ENCODE results near the gene SPPL2B. TPM values are rescaled to one million over a fixed set of nuclear protein-coding genes. Genes with fewer than 3 reads are reported as not detected.

SPPL2B gene
- total RNA-seq, 1 experiment from 2014 or later, result 56.0 TPM

DNA sequence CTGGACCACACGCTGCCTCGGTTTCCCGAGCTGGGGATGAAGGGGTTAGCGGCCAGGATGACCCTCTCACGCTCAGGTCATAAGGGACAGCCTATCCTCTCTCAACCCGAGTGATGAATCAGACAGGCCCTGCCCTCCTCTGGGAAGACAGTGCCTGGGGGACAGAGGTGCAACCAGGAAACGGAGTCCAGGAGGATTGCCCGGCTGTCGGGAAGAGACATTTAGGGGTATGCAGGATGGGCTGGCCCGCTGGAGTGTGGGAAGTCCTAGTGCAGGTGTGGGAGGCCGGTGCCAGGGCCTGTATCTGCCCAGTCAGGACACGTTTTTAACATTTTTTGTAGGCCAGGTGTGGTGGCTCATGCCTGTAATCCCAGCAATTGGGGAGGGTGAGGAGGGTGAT lies 8.4 kb upstream of the SPPL2B start:
- no peaks in the 10 kb centered on the region for H3K27me3 Mint-ChIP-seq (ENCODE audit: unreplicated experiment)
- CTCF ChIA-PET, result no interaction called here
- H3K36me3 Mint-ChIP-seq (ENCODE audit: insufficient read depth, unreplicated experiment), result peaks cover 14% of the 10 kb centered on the region
- no peaks in the 10 kb centered on the region for H3K4me1 Mint-ChIP-seq (ENCODE audit: low read depth, unreplicated experiment)
- intact Hi-C loops (cut with micrococcal nuclease; ENCODE audit: unreplicated experiment), result no loop called here
- no peak overlapping the region for H3K4me3 Mint-ChIP-seq (ENCODE audit: low read depth, unreplicated experiment)
- no TSS peak for BruUV-seq (replicated peaks)
- no peak overlapping the region for H3K27ac Mint-ChIP-seq (ENCODE audit: unreplicated experiment)
- no peaks in the 10 kb centered on the region for H3K9me3 Mint-ChIP-seq (ENCODE audit: low read depth, unreplicated experiment)
- TF ChIP-seq, protein P1, sequence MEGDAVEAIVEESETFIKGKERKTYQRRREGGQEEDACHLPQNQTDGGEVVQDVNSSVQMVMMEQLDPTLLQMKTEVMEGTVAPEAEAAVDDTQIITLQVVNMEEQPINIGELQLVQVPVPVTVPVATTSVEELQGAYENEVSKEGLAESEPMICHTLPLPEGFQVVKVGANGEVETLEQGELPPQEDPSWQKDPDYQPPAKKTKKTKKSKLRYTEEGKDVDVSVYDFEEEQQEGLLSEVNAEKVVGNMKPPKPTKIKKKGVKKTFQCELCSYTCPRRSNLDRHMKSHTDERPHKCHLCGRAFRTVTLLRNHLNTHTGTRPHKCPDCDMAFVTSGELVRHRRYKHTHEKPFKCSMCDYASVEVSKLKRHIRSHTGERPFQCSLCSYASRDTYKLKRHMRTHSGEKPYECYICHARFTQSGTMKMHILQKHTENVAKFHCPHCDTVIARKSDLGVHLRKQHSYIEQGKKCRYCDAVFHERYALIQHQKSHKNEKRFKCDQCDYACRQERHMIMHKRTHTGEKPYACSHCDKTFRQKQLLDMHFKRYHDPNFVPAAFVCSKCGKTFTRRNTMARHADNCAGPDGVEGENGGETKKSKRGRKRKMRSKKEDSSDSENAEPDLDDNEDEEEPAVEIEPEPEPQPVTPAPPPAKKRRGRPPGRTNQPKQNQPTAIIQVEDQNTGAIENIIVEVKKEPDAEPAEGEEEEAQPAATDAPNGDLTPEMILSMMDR (IDR thresholded peaks at IDR 0.05; ENCODE audit: unreplicated experiment), result no peak
- no peak for DNase-seq

DNA sequence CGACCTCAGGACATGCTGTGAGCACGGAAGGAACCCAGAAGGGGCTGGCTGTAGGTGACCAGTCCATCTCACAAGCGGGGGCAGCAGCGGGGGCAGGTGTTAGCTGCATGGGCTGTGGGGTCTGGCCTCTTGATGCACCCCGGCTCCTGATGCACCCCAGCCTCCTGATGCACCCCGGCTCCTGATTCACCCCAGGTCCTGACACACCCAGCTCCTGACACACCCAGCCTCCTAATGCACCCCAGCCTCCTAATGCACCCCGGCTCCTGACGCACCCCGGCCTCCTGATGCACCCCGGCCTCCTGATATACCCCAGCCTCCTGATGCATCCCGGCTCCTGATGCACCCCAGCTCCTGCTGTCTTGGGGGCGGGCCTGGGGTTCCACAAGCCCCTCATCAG lies 7.5 kb upstream of the SPPL2B start:
- intact Hi-C loops (cut with micrococcal nuclease; ENCODE audit: unreplicated experiment), result no loop called here
- H3K4me1 Mint-ChIP-seq (ENCODE audit: low read depth, unreplicated experiment), result no peaks in the 10 kb centered on the region
- TF ChIP-seq, protein P1 (IDR thresholded peaks at IDR 0.05; ENCODE audit: unreplicated experiment), result no peak
- H3K36me3 Mint-ChIP-seq (ENCODE audit: insufficient read depth, unreplicated experiment), result peaks cover 18% of the 10 kb centered on the region
- CTCF ChIA-PET, result no interaction called here
- no TSS peak for BruUV-seq (replicated peaks)
- no peak overlapping the region for H3K4me3 Mint-ChIP-seq (ENCODE audit: low read depth, unreplicated experiment)
- H3K9me3 Mint-ChIP-seq (ENCODE audit: low read depth, unreplicated experiment), result no peaks in the 10 kb centered on the region
- H3K27me3 Mint-ChIP-seq (ENCODE audit: unreplicated experiment), result no peaks in the 10 kb centered on the region
- no peak overlapping the region for H3K27ac Mint-ChIP-seq (ENCODE audit: unreplicated experiment)
- DNase-seq, result no peak

DNA sequence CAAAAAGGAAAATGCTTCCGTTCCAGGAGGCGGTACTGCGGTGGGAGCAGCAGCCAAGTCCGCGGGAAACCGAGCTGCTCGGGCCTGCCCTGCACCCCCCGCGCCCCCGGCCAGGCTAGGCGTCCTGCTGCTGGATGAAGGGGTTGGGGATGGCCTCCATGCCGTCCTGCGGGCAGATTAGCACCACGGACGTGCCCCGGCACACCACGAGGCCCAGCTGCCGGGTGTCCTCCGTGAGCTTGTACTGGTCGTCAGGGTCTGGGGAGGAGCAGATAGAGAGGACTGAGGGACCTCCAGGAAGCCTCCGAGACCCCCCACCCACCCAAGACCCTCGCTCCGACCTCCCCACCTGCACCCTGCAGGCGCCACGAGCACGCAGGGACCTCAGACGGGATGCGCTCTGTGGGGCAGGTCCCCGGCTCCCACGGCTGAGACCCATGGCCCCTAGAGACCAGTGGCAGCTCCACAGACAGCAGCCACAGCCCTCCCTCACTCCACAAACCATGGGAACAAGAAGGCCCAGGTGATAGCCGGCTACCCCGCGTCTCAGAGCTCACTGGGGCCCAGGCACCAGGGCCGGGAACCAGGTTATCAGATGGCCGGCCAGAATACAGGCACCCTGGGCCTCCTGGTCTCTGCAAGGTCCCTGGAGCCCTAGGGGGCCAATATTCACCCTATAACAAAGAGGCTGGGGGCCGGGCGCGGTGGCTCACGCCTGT lies 6.8 kb upstream of the SPPL2B start:
- no peak overlapping the region for H3K4me3 Mint-ChIP-seq (ENCODE audit: low read depth, unreplicated experiment)
- TF ChIP-seq, protein P1 (IDR thresholded peaks at IDR 0.05; ENCODE audit: unreplicated experiment), result no peak
- BruUV-seq (replicated peaks), result no TSS peak
- peaks cover 22% of the 10 kb centered on the region for H3K36me3 Mint-ChIP-seq (ENCODE audit: insufficient read depth, unreplicated experiment)
- CTCF ChIA-PET, result no interaction called here
- DNase-seq, result no peak
- no peaks in the 10 kb centered on the region for H3K4me1 Mint-ChIP-seq (ENCODE audit: low read depth, unreplicated experiment)
- intact Hi-C loops (cut with micrococcal nuclease; ENCODE audit: unreplicated experiment), result no loop called here
- H3K9me3 Mint-ChIP-seq (ENCODE audit: low read depth, unreplicated experiment), result no peaks in the 10 kb centered on the region
- no peaks in the 10 kb centered on the region for H3K27me3 Mint-ChIP-seq (ENCODE audit: unreplicated experiment)
- no peak overlapping the region for H3K27ac Mint-ChIP-seq (ENCODE audit: unreplicated experiment)

DNA sequence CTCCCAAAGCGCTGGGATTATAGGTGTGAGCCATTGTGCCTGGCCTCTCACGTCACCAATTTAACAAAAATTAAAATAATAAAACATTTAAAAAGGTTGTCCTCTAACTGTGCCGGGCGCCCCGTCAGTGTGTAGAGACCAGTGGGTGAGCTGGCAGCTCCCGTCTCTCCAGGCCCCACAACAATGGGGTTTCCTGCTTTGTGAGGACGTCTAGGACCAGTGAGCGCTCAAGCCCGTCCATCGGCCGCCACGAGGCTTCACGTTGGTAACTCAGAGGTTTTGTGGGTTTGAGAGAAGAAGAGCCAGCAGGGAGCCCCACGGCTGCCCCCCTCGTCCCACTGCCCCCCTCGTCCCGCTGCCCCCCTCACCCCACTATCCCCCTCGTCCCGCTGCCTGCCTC lies 4.8 kb upstream of the SPPL2B start:
- no peak overlapping the region for H3K27ac Mint-ChIP-seq (ENCODE audit: unreplicated experiment)

More for the DNA sequence above, 4.8 kb upstream of the SPPL2B start:
- Mint-ChIP-seq H3K27me3 (ENCODE audit: unreplicated experiment) (no peaks in the 10 kb centered on the region), H3K4me3 (ENCODE audit: low read depth, unreplicated experiment) (no peak overlapping the region), H3K9me3 (ENCODE audit: low read depth, unreplicated experiment) (no peaks in the 10 kb centered on the region), H3K4me1 (ENCODE audit: low read depth, unreplicated experiment) (no peaks in the 10 kb centered on the region), H3K36me3 (ENCODE audit: insufficient read depth, unreplicated experiment) (peaks cover 38% of the 10 kb centered on the region)
- no peak for DNase-seq
- BruUV-seq (replicated peaks), result no TSS peak
- intact Hi-C loops (cut with micrococcal nuclease; ENCODE audit: unreplicated experiment), result no loop called here
- TF ChIP-seq, protein P1 (IDR thresholded peaks at IDR 0.05; ENCODE audit: unreplicated experiment), result no peak
- CTCF ChIA-PET, result no interaction called here
